ENCODE measurements around the gene PTBP2. TPM values are rescaled to one million over a fixed set of nuclear protein-coding genes. Genes with fewer than 3 reads are reported as not detected.
A peak's percentile ranks its signal among the peaks of the same experiment; 100 is the strongest.

PTBP2 gene
- total RNA-seq, 2 experiments from 2014 or later: 36.9 to 46.0 TPM

DNA sequence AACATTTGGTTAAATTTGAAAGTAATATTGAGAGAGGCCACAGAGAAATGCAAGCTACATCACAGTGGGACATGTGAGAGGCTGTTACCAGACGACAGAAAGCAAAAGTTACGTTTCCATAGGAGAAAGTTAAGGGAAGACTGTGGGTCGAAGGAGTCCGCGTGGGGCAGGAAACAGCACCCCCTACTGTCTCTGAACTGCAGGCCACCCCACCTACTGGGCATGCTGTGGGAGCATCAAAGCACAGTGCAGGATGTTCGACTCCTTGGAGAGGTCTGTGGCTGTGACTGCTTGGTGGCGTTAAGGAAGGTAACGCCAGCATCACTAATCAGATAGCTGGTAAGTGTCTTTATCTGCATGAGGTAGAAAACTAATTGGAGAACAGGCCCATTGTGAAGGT lies 123.9 kb downstream of the PTBP2 start:
- DNase-seq (ENCODE audit: low spot score): peak; percentile 54
- Histone ChIP-seq H3K27ac (ENCODE audit: low read depth, low read length, poor library complexity, severe bottlenecking) (no peak overlapping the region), H3K4me3 (ENCODE audit: low read depth, low read length, poor library complexity, severe bottlenecking) (no peak overlapping the region), H2AFZ (ENCODE audit: low read length) (no peak overlapping the region), H3K4me2 (ENCODE audit: low read length) (no peak overlapping the region), H3K9me2 (ENCODE audit: insufficient read depth, low read length) (no peaks in the 10 kb centered on the region), H3K9me3 (ENCODE audit: low read length) (no peaks in the 10 kb centered on the region), H3K36me3 (ENCODE audit: insufficient read depth, low read length) (no peaks in the 10 kb centered on the region), H4K20me1 (ENCODE audit: insufficient read depth, low read length) (no peaks in the 10 kb centered on the region), H3K79me2 (ENCODE audit: insufficient read depth, low read depth, low read length) (no peaks in the 10 kb centered on the region), H3K4me1 (ENCODE audit: insufficient read depth, low read length, poor library complexity, severe bottlenecking) (no peaks in the 10 kb centered on the region)
- ChIA-PET POLR2A (no interaction called here), CTCF (ENCODE audit: unreplicated experiment) (no interaction called here)
- intact Hi-C loops (cut with micrococcal nuclease; ENCODE audit: unreplicated experiment): loop anchor here (2.0 to 5.0 kb wide), 2 partner anchors 248 to 609 kb away; no protein-coding TSS in a partner anchor
- TF ChIP-seq EZH2phosphoT487 (IDR thresholded peaks at IDR 0.05; ENCODE audit: borderline replicate concordance, low read depth, low read length): no peak
- TF ChIP-seq, protein P1, sequence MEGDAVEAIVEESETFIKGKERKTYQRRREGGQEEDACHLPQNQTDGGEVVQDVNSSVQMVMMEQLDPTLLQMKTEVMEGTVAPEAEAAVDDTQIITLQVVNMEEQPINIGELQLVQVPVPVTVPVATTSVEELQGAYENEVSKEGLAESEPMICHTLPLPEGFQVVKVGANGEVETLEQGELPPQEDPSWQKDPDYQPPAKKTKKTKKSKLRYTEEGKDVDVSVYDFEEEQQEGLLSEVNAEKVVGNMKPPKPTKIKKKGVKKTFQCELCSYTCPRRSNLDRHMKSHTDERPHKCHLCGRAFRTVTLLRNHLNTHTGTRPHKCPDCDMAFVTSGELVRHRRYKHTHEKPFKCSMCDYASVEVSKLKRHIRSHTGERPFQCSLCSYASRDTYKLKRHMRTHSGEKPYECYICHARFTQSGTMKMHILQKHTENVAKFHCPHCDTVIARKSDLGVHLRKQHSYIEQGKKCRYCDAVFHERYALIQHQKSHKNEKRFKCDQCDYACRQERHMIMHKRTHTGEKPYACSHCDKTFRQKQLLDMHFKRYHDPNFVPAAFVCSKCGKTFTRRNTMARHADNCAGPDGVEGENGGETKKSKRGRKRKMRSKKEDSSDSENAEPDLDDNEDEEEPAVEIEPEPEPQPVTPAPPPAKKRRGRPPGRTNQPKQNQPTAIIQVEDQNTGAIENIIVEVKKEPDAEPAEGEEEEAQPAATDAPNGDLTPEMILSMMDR (conservative IDR thresholded peaks at IDR 0.05; ENCODE audit: low read length): peak; percentile 84
- BruUV-seq (replicated peaks): no TSS peak

DNA sequence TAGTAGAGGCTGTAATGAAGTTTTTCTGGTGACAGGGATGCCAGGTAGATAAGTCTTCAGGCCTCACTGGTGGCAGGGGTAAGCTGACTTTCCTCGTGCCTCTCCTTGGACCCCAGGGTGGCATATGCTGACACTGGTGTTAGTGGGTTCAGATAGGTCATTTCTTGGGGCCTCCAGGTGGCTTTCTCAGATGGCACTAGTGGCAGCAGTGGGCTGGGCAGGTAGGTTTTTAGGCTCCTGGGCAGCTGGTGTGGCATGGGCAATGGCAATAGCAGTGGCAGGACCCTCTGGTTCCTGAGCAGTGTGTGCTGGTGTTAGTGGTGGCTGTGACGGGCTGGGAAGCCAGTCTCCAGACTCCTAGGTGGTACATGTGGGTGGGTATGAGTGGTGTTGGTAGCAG lies 140.3 kb downstream of the PTBP2 start:
- no peak for DNase-seq (ENCODE audit: low spot score)
- H4K20me1 ChIP-seq (ENCODE audit: insufficient read depth, low read length): no peaks in the 10 kb centered on the region
- H3K9me3 ChIP-seq (ENCODE audit: low read length): no peaks in the 10 kb centered on the region
- no peak overlapping the region for H3K27ac ChIP-seq (ENCODE audit: low read depth, low read length, poor library complexity, severe bottlenecking)
- no peak overlapping the region for H3K4me2 ChIP-seq (ENCODE audit: low read length)
- intact Hi-C loops (cut with micrococcal nuclease; ENCODE audit: unreplicated experiment): no loop called here
- no TSS peak for BruUV-seq (replicated peaks)
- ChIA-PET POLR2A (no interaction called here), CTCF (ENCODE audit: unreplicated experiment) (no interaction called here)
- H3K9me2 ChIP-seq (ENCODE audit: insufficient read depth, low read length): no peaks in the 10 kb centered on the region; the same call in 1 of the 2 replicates
- no peak overlapping the region for H3K4me3 ChIP-seq (ENCODE audit: low read depth, low read length, poor library complexity, severe bottlenecking)
- H2AFZ ChIP-seq (ENCODE audit: low read length): no peak overlapping the region
- no peak for TF ChIP-seq EZH2phosphoT487 (IDR thresholded peaks at IDR 0.05; ENCODE audit: borderline replicate concordance, low read depth, low read length)
- TF ChIP-seq, protein P1 (conservative IDR thresholded peaks at IDR 0.05; ENCODE audit: low read length): no peak
- H3K79me2 ChIP-seq (ENCODE audit: insufficient read depth, low read depth, low read length): no peaks in the 10 kb centered on the region
- H3K36me3 ChIP-seq (ENCODE audit: insufficient read depth, low read length): no peaks in the 10 kb centered on the region
- no peaks in the 10 kb centered on the region for H3K4me1 ChIP-seq (ENCODE audit: insufficient read depth, low read length, poor library complexity, severe bottlenecking)

DNA sequence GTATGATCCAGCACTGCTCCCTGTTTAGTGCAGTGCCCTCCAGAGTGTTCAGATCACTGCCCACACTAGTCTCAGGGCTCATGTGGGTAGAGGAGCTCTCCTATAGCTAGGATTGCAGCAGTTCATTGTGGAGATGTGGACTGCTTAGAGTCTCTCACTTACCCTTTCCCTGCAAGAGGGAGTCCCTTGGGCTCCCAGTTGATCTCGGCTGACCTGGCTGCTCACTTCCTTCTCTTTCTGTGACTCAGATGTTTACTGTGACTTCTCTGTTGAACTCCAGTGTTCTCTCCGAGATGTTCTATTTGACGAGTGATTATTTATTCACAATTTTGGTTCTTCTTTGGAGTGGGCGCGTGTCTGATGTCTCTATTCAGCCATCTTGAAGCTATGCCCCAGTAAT lies 141.9 kb downstream of the PTBP2 start:
- Histone ChIP-seq H3K4me1 (ENCODE audit: insufficient read depth, low read length, poor library complexity, severe bottlenecking) (no peaks in the 10 kb centered on the region), H3K36me3 (ENCODE audit: insufficient read depth, low read length) (no peaks in the 10 kb centered on the region), H3K27ac (ENCODE audit: low read depth, low read length, poor library complexity, severe bottlenecking) (no peak overlapping the region), H2AFZ (ENCODE audit: low read length) (no peak overlapping the region), H3K9me3 (ENCODE audit: low read length) (no peaks in the 10 kb centered on the region), H3K79me2 (ENCODE audit: insufficient read depth, low read depth, low read length) (no peaks in the 10 kb centered on the region), H3K4me2 (ENCODE audit: low read length) (no peak overlapping the region), H3K9me2 (ENCODE audit: insufficient read depth, low read length) (no peaks in the 10 kb centered on the region; the same call in 1 of the 2 replicates), H4K20me1 (ENCODE audit: insufficient read depth, low read length) (no peaks in the 10 kb centered on the region), H3K4me3 (ENCODE audit: low read depth, low read length, poor library complexity, severe bottlenecking) (no peak overlapping the region)
- POLR2A ChIA-PET: interaction anchor here (0.6 kb wide), 1 partner anchor 200 kb away, joined by 3 read pairs; no protein-coding TSS in a partner anchor
- TF ChIP-seq, protein P1 (conservative IDR thresholded peaks at IDR 0.05; ENCODE audit: low read length): no peak
- TF ChIP-seq EZH2phosphoT487 (IDR thresholded peaks at IDR 0.05; ENCODE audit: borderline replicate concordance, low read depth, low read length): no peak
- intact Hi-C loops (cut with micrococcal nuclease; ENCODE audit: unreplicated experiment): no loop called here
- no TSS peak for BruUV-seq (replicated peaks)
- CTCF ChIA-PET (ENCODE audit: unreplicated experiment): interaction anchor here (0.7 kb wide), 1 partner anchor 385 kb away, joined by 3 read pairs; no protein-coding TSS in a partner anchor
- DNase-seq (ENCODE audit: low spot score): no peak
